GM18498 (cell line): ENCODE measurements around the gene MCC.

Source experiments
- ATAC-seq: cut with Tn5 transposase; IDR thresholded peaks from one replicate; pipeline ENCODE4 v1.9.1; 2021; ENCODE audit warnings: mild to moderate bottlenecking, moderate library complexity; ENCODE audit not compliant: unreplicated experiment

MCC gene

GRCh38 chr5:113209498-113209897 is 278.8 kb downstream of the MCC start:
- ATAC-seq = no peak

DNA sequence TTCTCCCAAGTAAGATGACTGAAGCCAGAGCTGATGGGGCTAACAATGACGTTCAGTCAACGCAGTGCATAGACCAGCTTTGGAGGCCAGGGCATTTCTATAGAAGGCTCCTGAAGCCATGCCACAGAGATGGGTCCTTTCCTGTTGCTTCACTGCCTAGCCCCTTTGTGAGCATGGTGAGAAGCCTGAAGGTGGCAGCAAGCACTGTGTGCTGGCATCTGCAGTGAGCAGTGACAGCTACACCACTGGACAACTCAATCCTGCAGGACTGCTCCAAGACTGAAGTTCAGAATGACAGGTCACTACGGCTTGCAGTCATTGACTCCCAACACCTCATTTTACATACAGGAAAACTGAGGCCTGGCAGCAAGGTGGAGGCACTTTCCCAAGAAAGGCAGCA is 282.4 kb downstream of the MCC start:
- no peak for ATAC-seq

DNA sequence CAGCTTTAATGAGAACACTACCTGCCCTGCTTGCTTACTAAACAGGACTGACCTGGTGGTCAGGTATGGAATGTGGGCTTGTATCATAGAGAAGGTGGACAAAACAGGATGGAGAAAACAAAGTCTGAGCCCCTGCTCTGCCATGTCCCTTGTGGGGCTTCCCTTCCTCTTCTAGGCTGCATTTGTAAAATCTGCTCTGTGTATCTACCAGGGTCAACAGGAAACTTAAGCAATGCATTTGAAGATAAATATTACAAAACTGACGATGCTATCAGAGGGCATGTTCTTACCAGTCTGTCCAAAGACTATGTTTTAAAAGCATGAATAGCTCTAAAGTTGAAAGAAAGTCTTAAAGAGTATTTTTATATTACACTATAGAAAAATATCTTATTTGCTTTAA is 282.9 kb downstream of the MCC start:
- no peak for ATAC-seq

DNA sequence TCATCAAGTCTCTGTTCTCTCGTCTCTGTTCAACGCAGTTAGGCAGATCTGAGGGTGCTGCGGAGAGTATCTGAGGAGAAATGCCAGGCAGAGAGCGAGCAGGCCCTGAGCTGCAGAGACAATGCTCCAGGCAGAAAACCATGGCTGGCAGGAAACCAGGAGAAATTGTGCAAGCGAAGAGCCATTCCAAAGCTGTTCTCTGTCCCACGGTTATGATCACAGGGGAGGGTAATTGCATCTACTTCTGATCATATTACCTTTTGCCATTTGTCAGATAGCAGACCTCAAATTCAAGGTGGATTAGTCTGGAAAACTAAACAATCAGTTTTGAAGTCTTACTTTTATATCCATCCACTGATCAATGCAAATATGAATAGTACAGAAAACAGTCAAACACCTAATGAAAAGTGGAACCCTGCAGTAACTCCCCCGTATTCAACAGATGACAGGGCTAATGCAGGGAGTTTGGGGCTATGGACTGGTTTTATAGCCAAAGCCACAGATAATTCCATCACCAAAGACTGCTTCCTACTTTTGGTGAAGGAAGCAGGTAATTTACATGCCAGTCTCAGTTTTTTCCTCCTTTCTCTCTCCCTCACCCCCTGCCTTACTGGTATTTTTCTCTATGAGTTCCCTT is 283.6 kb downstream of the MCC start:
- ATAC-seq = no peak

- ATAC-seq = no peak
These were observed 284.3 kb downstream of the MCC start for GRCh38 chr5:113203916-113204315.

- ATAC-seq = no peak
These were observed 285.2 kb downstream of the MCC start for GRCh38 chr5:113202746-113203716.

- no peak for ATAC-seq
These were observed 286.0 kb downstream of the MCC start for GRCh38 chr5:113202287-113202686.

DNA sequence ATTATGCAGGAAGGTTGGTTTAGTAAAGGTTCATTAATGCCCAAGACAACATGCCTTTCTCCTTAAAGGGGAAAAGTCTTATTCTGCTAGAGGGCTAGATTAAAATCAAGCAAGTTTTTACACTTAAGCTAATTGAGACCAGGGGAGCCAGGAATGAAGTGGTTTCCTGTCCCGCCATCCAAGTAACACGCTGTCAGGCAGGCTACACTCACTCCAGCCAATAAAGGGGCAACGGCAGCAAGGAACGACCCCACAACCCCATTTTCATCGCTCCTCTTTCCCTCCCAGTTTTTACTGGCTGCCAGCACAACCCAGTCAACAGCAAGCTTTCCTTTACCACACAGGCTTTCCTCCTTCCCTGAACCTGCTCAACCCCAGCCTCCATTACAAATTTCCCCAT is 286.5 kb downstream of the MCC start:
- no peak for ATAC-seq

- no peak for ATAC-seq
These were observed 288.9 kb downstream of the MCC start for GRCh38 chr5:113199122-113199905.

GRCh38 chr5:113197456-113198200 is 290.6 kb downstream of the MCC start:
- no peak for ATAC-seq

DNA sequence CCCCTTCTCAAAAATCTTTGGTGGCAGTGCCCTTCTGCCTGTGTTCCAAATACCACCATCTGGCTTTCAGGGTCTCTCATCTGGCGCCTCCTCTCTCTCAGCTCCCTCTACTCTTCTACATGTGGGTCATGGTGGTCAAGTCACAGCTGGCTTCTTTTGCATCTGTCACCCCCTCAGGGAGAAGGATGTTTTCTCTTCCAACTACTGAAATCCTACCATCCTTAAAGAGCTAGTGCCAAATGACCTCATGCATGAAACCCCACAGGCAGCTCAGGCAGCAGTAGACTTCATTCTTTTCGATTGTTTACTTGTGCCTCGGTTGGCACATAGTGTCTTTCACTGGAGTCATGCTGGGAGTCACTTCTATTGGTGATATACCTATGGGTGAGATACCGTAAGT is 292.5 kb downstream of the MCC start:
- no peak for ATAC-seq

GRCh38 chr5:113195251-113195650 is 293.0 kb downstream of the MCC start:
- ATAC-seq = no peak

- ATAC-seq = no peak
These were observed 293.7 kb downstream of the MCC start for GRCh38 chr5:113194591-113194990.

GRCh38 chr5:113194125-113194524 is 294.1 kb downstream of the MCC start:
- no peak for ATAC-seq

DNA sequence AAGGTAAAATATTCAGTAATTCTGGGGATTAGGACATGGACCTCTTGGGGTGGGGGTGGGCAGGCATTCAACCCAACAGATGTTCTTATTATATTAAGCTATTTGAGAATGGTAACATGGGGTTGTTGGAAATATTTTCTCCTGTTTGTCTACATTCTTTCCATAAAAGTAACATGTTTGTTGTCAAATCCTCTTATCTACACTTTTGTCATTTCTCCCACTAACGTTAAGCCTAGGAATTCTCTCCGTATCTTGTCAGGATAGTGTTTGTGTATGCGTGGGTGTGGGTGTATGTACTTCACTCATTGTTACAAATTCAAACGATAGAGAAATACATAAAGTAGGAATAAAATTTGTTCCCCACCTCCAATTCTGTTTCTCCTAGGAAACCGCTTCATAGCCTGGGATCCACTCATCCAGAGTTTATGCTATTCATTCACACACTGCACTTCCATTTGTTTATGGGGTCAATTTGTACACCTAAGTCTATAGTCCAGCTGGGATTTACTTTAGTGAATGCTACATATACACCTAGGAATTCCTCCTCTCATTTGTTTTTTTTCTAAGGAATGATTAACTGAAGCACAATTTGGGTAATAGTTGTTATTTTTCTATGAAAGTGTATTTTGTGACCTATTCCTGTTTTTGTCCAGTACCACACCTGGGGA is 294.8 kb downstream of the MCC start:
- ATAC-seq = no peak

DNA sequence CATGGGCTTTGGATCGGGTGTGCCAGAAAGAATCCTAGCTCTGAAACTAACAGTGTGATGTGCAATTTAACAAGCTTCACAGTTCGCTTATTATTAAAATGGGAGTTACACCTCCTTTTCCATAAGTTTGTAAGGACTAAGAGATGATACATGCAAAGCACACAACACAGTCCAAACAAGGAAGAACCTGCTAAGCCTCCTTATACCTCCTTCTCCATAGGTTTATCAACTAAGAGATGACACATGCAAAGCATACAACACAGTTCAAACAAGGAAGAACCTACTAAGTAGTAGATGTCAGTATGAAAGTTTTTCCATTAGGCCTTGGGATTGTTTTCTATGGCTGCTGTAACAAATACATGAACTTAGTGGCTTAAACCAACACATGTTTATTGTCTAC is 295.7 kb downstream of the MCC start:
- no peak for ATAC-seq

DNA sequence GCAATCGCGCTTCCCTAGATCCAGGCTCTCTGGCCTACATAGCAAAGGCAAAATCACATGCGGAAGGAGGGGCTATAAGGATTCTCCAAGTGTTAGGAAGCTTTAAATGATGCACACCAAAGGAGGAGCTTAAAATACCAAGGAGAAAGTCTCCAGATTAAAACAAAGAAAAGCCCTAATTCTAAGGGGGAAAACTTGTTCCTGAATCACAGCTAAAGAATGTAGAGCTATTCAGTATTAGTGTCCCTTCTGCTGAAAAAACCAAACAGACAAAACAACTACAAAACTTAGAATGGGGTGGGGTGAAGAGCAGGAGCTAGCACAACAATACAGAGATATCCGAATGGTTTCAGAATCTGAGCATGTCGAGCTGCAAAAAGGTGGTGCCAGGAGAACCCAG is 297.9 kb downstream of the MCC start:
- no peak for ATAC-seq

DNA sequence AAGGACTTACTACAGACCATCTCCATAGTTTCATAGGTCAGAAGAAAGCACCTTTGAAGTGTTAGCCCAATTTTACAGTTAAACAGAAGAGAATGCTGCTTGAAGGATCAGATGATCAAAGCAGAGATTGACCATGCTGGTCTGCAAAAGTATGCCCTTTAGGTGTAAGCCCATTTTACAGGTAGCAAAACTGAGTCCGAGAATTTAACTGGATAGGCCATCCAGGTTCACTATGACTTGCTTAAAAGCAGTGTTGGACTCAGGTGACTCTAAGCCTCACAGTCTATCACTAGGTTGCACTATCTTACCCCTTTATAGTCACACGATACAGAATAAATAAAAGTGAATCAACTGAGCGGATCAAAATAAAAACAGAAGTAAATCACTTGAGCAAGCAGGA is 299.0 kb downstream of the MCC start:
- no peak for ATAC-seq

GRCh38 chr5:113188436-113188835 is 299.8 kb downstream of the MCC start:
- no peak for ATAC-seq

- peak; percentile 74 for ATAC-seq
These were observed 300.3 kb downstream of the MCC start for GRCh38 chr5:113187906-113188305.
